GM18511 (cell line): ENCODE results near the gene AIM2.
A peak's percentile ranks its signal among the peaks of the same experiment; 100 is the strongest.

Source experiments
- ATAC-seq: cut with Tn5 transposase; IDR thresholded peaks from one replicate; pipeline ENCODE4 v1.9.1; 2021; ENCODE audit warnings: mild to moderate bottlenecking, moderate library complexity; ENCODE audit not compliant: unreplicated experiment

Gene AIM2

GRCh38 chr1:159025043-159025442 is 51.5 kb downstream of the AIM2 start:
- no peak for ATAC-seq

- no peak for ATAC-seq
Measured at GRCh38 chr1:159023723-159024122, 52.8 kb downstream of the AIM2 start.

GRCh38 chr1:159015440-159015909 is 61.1 kb downstream of the AIM2 start:
- peak; percentile 96 for ATAC-seq

- no peak for ATAC-seq
Measured at GRCh38 chr1:159014851-159015250, 61.7 kb downstream of the AIM2 start.

GRCh38 chr1:159014003-159014571 is 62.5 kb downstream of the AIM2 start:
- no peak for ATAC-seq

- ATAC-seq: peak; percentile 34
Measured at GRCh38 chr1:159012495-159012894, 64.1 kb downstream of the AIM2 start.
